GM12878 (cell line): ENCODE measurements around the gene EHD2. TPM values are rescaled to one million over a fixed set of nuclear protein-coding genes. Genes with fewer than 3 reads are reported as not detected.

Source experiments
- ATAC-seq: fragments of 200-7000 bp; cut with Tn5 transposase; 3 replicates; pipeline ENCODE4 v1.9.1; 2020; ENCODE audit warnings: mild to moderate bottlenecking, moderate library complexity
- BruUV-seq: library from RNA; stranded (reverse); fragments of 400-500 nt; replicated peaks from 2 replicates; lab custom pipeline; 2021; lab: Mats Ljungman, UMichigan
- CTCF ChIA-PET: fragments of 300-600 bp; sonication (Branson Sonifier 250); formaldehyde crosslinking; extraction: SDS; loops from one replicate; lab custom pipeline; 2021; ENCODE audit warnings: inconsistent platforms; lab: Yijun Ruan, JAX
- POLR2A ChIA-PET: fragments of 350-600 bp; formaldehyde crosslinking; extraction: SDS; loops from one replicate; lab custom pipeline; 2021; ENCODE audit warnings: inconsistent platforms; lab: Charles Lee
- RAD21 ChIA-PET: fragments of 300-600 bp; sonication (Branson Sonifier 250); formaldehyde crosslinking; loops from one replicate; lab custom pipeline; 2023; ENCODE audit warnings: antibody characterized with exemption; ENCODE audit not compliant: unreplicated experiment; lab: Charles Lee
- SMC1A ChIA-PET: fragments of 300-600 bp; sonication (Branson Sonifier 250); formaldehyde crosslinking; loops from one replicate; lab custom pipeline; 2023; ENCODE audit not compliant: unreplicated experiment, uncharacterized antibody; lab: Charles Lee
- DNase-seq: peaks from one replicate; pipeline ENCODE4 v3.0.0-alpha.2; 2011; ENCODE audit warnings: low read depth, low spot score
- FAIRE-seq: peaks from 3 replicates; lab custom pipeline; 2011; peaks lifted over from hg19 to GRCh38; lab: Jason Lieb, UNC
- H2AFZ ChIP-seq: 2 replicates; pipeline ENCODE4 v1.6.0; 2011; ENCODE audit warnings: low read depth, low read length, control low read depth; ENCODE audit not compliant: control insufficient read depth
- H3K27ac ChIP-seq: 2 replicates; pipeline ENCODE4 v1.5.1; 2011; ENCODE audit warnings: control low read depth; ENCODE audit not compliant: control insufficient read depth, insufficient read depth
- H3K27me3 ChIP-seq, 2 experiments: replicated peaks in 1 of 2; 2 replicates each; pipeline versions ENCODE4 v1.6.0 to v1.6.1; 2011; ENCODE audit warnings: low read length in 1 of 2; ENCODE audit not compliant: control insufficient read depth in 2 of 2, insufficient read depth in 2 of 2
- H3K36me3 ChIP-seq, 2 experiments: 2 replicates each; pipeline ENCODE4 v1.5.1; 2011; ENCODE audit warnings: low read length in 1 of 2; ENCODE audit not compliant: control insufficient read depth in 2 of 2, insufficient read depth in 2 of 2
- H3K4me1 ChIP-seq: 2 replicates; pipeline ENCODE4 v1.6.1; 2011; ENCODE audit warnings: mild to moderate bottlenecking, low read length, moderate library complexity, mixed read lengths; ENCODE audit not compliant: control insufficient read depth, insufficient read depth
- H3K4me2 ChIP-seq: 2 replicates; pipeline ENCODE4 v1.6.0; 2011; ENCODE audit warnings: control low read depth; ENCODE audit not compliant: control insufficient read depth, insufficient read depth
- H3K4me3 ChIP-seq: fragments of 200-600 bp; sonication (generic); 2 replicates; pipeline ENCODE4 v1.5.1; 2016
- H3K79me2 ChIP-seq: 2 replicates; pipeline ENCODE4 v1.6.0; 2011; ENCODE audit warnings: low read length; ENCODE audit not compliant: control insufficient read depth, insufficient read depth
- H3K9ac ChIP-seq: 2 replicates; pipeline ENCODE4 v1.8.0; 2011; ENCODE audit warnings: low read length, control low read depth, mixed read lengths; ENCODE audit not compliant: control insufficient read depth, insufficient read depth
- H3K9me3 ChIP-seq: replicated peaks from 3 replicates; pipeline ENCODE4 v1.5.1; 2011; ENCODE audit warnings: mild to moderate bottlenecking, low read length; ENCODE audit not compliant: control insufficient read depth, insufficient read depth
- H4K20me1 ChIP-seq: 2 replicates; pipeline ENCODE4 v1.6.0; 2011; ENCODE audit not compliant: control insufficient read depth, insufficient read depth
- BCLAF1 ChIP-seq: fragments of 450-650 bp; IDR thresholded peaks from 2 replicates; pipeline ENCODE4 v1.6.1; 2017; ENCODE audit warnings: antibody characterized with exemption, mild to moderate bottlenecking, moderate library complexity
- CHD1 ChIP-seq: IDR thresholded peaks from 2 replicates; pipeline ENCODE4 v1.6.1; 2012; ENCODE audit warnings: low read depth, low read length, improper control_type of control experiment
- E4F1 ChIP-seq: fragments of 450-650 bp; IDR thresholded peaks from 2 replicates; pipeline ENCODE4 v1.6.1; 2018; ENCODE audit warnings: borderline replicate concordance, mild to moderate bottlenecking; ENCODE audit not compliant: partially characterized antibody
- PRDM15 ChIP-seq: fragments of 450-650 bp; formaldehyde crosslinking; IDR thresholded peaks from 2 replicates; pipeline ENCODE4 v1.4.0; 2020; ENCODE audit warnings: mild to moderate bottlenecking, moderate library complexity
- SKIL ChIP-seq: fragments of 450-650 bp; IDR thresholded peaks from 2 replicates; pipeline ENCODE4 v1.6.1; 2017; ENCODE audit warnings: mild to moderate bottlenecking, low read depth, inconsistent platforms; ENCODE audit not compliant: poor library complexity, severe bottlenecking
- SMARCA5 ChIP-seq: fragments of 450-650 bp; IDR thresholded peaks from 2 replicates; pipeline ENCODE4 v1.6.1; 2017; ENCODE audit warnings: mild to moderate bottlenecking
- SREBF2 ChIP-seq: IDR thresholded peaks from 2 replicates; pipeline ENCODE4 v1.6.1; 2012; ENCODE audit warnings: mild to moderate bottlenecking, low read length
- WGBS: methylation state at CpG from one replicate; pipeline ENCODE4 v1.1.6; 2016; ENCODE audit warnings: low lambda C conversion rate; ENCODE audit not compliant: insufficient replicate concordance, insufficient coverage; ENCODE audit errors: missing lambda C conversion rate; 5-methylcytosine and 5-hydroxymethylcytosine counted together
- in situ Hi-C: fragments of 300-500 bp; cut with MboI; formaldehyde crosslinking; loops from 9 replicates; pipeline ENCODE4 v1.14.3; 2018; ENCODE audit warnings: mixed read lengths
- intact Hi-C: fragments of 100-400 bp; cut with micrococcal nuclease; formaldehyde crosslinking; loops from one replicate; pipeline ENCODE4 v1.14.2; 2022; ENCODE audit not compliant: unreplicated experiment
- polyA plus RNA-seq, 11 experiments: library from polyadenylated mRNA; depleted of rRNA in 4 of 11; unstranded in 6 of 11; stranded (reverse) in 5 of 11; fragments of >200 nt; fragmentation: Nextera tagmentation in 4 of 11; fragmentation: Illumina TruSeq in 1 of 11; extraction: Ambion mirVana in 4 of 11; extraction: Trizol in 1 of 11; gene quantifications; 1 replicate in 1 of 11; 2 replicates in 10 of 11; pipeline versions ENCODE4 v1.2.1 to v1.2.3, GENCODE V29; 2011 to 2016; ENCODE audit warnings: inconsistent platforms in 2 of 11, missing spikeins in 2 of 11, low read depth in 1 of 11
- total RNA-seq, 4 experiments: library from RNA; depleted of rRNA in 3 of 4; stranded (reverse); fragments of >200 nt in 3 of 4; fragmentation: Illumina TruSeq in 1 of 4; extraction: Trizol in 1 of 4; gene quantifications; 2 replicates each; pipeline versions ENCODE4 v1.2.1 to v1.2.3, GENCODE V29; 2013 to 2021

EHD2 gene
- total and polyA plus RNA-seq, 10 of the 15 experiments (the other 5 are each of a cell fraction or from before 2014, with no cell fraction given): 0.12 to 0.24 (median 0.23) TPM; not detected in 7

GRCh38 chr19:47671499-47671898 lies 41.7 kb upstream of the EHD2 start (continued):
- TF ChIP-seq E4F1 (no peak), SREBF2 (no peak), CHD1 (no peak), BCLAF1 (no peak)

- TF ChIP-seq SMARCA5 (no peak), PRDM15 (CRISPR knock-in tag) (no peak), SKIL (no peak)
- Histone ChIP-seq H3K4me2 (no peak overlapping the region), H3K9ac (no peak overlapping the region), H3K4me3 (no peak overlapping the region), H3K36me3 (peaks cover 0 to 8% of the 10 kb centered on the region in 2 experiments; a peak in 3 of 4 replicates), H4K20me1 (no peaks in the 10 kb centered on the region), H2AFZ (no peak overlapping the region), H3K27ac (no peak overlapping the region), H3K27me3 (no peaks in the 10 kb centered on the region), H3K79me2 (no peaks in the 10 kb centered on the region), H3K4me1 (no peaks in the 10 kb centered on the region), H3K9me3 (no peaks in the 10 kb centered on the region)
- SMC1A ChIA-PET: no interaction called here
- 97% methylated on average over 5 of the region's 7 CpGs for WGBS
- CTCF ChIA-PET: no interaction called here
- ATAC-seq (no peak), DNase-seq (no peak), FAIRE-seq (no peak)
- intact Hi-C loops: no loop called here
- POLR2A ChIA-PET: no interaction called here
- in situ Hi-C loops: no loop called here
- RAD21 ChIA-PET: interaction anchor here (1.1 kb wide), 1 partner anchor 11 kb away, joined by 3 read pairs; no protein-coding TSS in a partner anchor
- no TSS peak for BruUV-seq
These were observed 39.8 kb upstream of the EHD2 start for GRCh38 chr19:47673426-47673825.
